Suprapubic skin (tissue), 4 donors: ENCODE data around the gene SH2D1B. TPM values are rescaled to one million over a fixed set of nuclear protein-coding genes. Genes with fewer than 3 reads are reported as not detected.
A peak's percentile ranks its signal among the peaks of the same experiment; 100 is the strongest.

Source experiments
- DNase-seq, 2 donors: peaks; one replicate each; pipeline ENCODE4 v3.0.0-alpha.2; 2019; ENCODE audit warnings: low spot score in 2 of 2
- H3K27ac ChIP-seq: fragments of 200-600 bp; sonication (generic); one replicate; pipeline ENCODE4 v1.5.1; 2019
- H3K27me3 ChIP-seq: fragments of 200-600 bp; sonication (generic); one replicate; pipeline ENCODE4 v1.5.1; 2019
- H3K36me3 ChIP-seq: fragments of 200-600 bp; sonication (generic); one replicate; pipeline ENCODE4 v1.5.1; 2019
- H3K4me1 ChIP-seq: fragments of 200-600 bp; sonication (generic); one replicate; pipeline ENCODE4 v1.5.1; 2019
- H3K4me3 ChIP-seq: fragments of 200-600 bp; sonication (generic); one replicate; pipeline ENCODE4 v1.5.1; 2019; ENCODE audit warnings: mild to moderate bottlenecking
- H3K9me3 ChIP-seq: fragments of 200-600 bp; sonication (generic); one replicate; pipeline ENCODE4 v1.5.1; 2019
- EP300 ChIP-seq: sonication (generic); formaldehyde crosslinking; IDR thresholded peaks from one replicate; pipeline ENCODE4 v1.6.1; 2017; ENCODE audit warnings: antibody characterized with exemption
- POLR2A ChIP-seq, 2 donors: fragments of 450-650 bp; IDR thresholded peaks; one replicate each; pipeline ENCODE4 v1.6.1; 2017; ENCODE audit warnings: antibody characterized with exemption in 2 of 2, mild to moderate bottlenecking in 2 of 2, moderate library complexity in 2 of 2
- POLR2AphosphoS5 ChIP-seq, 3 donors: sonication (generic); formaldehyde crosslinking; IDR thresholded peaks; one replicate each; pipeline ENCODE4 v1.6.1; 2017; ENCODE audit warnings: antibody characterized with exemption in 3 of 3
- WGBS: methylation state at CpG from one replicate; pipeline ENCODE4 v1.1.5; 2018; 5-methylcytosine and 5-hydroxymethylcytosine counted together
- total RNA-seq, 4 donors: library from RNA; depleted of rRNA; stranded (reverse); fragments of >200 nt; gene quantifications; one replicate each; pipeline ENCODE4 v1.1.0, GENCODE V29; 2016
- TF ChIP-seq, protein P1 (sequence below), 2 donors: fragments of 200-600 bp in 1 of 2; fragments of 450-650 bp in 1 of 2; sonication (generic) in 1 of 2; IDR thresholded peaks; one replicate each; pipeline ENCODE4 v1.5.1; 2016 to 2019; ENCODE audit warnings: antibody characterized with exemption in 2 of 2, mild to moderate bottlenecking in 1 of 2, moderate library complexity in 1 of 2

The SH2D1B gene
- total RNA-seq, 4 donors from 2014 or later: not detected

DNA sequence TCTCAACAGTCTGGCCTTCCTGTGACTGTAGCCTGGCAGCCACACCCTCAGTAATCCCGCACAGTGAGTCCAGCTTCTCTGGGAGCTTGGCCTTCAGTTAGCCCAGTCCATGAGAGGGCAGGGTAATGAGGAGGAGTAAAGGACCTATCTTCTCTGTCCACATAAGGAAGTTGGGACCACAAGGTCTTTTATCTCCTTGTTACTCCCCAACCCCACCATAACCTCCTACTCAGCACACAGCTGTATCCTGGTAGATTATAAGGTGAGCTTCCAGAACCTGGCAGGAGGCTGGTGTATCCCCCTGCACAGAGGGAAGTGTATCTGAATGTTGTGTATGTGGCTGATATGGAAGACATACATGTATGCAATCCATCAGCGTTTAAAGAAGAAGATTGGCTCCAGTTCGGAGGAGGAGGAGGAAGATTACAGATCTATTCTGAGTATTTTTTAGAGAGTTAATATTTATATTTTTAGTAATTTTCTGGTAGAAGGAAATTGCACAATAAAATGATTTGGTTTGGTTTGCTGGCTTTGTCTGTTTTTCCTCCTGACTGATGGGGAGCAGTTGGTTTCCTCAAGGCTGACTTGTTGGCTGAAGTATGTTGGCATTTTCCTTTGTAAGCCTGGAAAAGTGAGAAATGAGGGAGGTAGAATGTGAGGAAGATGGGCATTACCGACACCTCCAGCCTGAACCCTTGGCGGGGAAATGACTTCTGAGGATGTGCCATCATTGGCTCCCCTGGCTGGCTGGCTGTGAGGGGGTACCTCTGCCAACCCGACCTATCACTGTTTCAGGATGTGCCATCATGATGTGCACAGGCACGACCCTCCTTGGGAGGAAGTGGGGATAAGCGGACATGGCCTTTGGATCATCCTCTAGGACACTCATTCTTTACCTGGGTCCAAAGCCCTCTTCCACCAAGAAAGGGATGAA is 25.4 kb downstream of the SH2D1B start:
- no peaks in the 10 kb centered on the region for H3K9me3 ChIP-seq
- no peaks in the 10 kb centered on the region for H3K36me3 ChIP-seq
- 89% methylated on average over 8 of the region's 8 CpGs for WGBS
- H3K27ac ChIP-seq: no peak overlapping the region
- TF ChIP-seq EP300: no peak
- TF ChIP-seq POLR2A (IDR thresholded peaks at IDR 0.05): no peak
- no peak for TF ChIP-seq POLR2AphosphoS5 (IDR thresholded peaks at IDR 0.05)
- TF ChIP-seq, protein P1, sequence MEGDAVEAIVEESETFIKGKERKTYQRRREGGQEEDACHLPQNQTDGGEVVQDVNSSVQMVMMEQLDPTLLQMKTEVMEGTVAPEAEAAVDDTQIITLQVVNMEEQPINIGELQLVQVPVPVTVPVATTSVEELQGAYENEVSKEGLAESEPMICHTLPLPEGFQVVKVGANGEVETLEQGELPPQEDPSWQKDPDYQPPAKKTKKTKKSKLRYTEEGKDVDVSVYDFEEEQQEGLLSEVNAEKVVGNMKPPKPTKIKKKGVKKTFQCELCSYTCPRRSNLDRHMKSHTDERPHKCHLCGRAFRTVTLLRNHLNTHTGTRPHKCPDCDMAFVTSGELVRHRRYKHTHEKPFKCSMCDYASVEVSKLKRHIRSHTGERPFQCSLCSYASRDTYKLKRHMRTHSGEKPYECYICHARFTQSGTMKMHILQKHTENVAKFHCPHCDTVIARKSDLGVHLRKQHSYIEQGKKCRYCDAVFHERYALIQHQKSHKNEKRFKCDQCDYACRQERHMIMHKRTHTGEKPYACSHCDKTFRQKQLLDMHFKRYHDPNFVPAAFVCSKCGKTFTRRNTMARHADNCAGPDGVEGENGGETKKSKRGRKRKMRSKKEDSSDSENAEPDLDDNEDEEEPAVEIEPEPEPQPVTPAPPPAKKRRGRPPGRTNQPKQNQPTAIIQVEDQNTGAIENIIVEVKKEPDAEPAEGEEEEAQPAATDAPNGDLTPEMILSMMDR (IDR thresholded peaks at IDR 0.05): no peak
- no peak overlapping the region for H3K4me3 ChIP-seq
- no peaks in the 10 kb centered on the region for H3K27me3 ChIP-seq
- DNase-seq: no peak
- H3K4me1 ChIP-seq: peaks cover 22% of the 10 kb centered on the region

DNA sequence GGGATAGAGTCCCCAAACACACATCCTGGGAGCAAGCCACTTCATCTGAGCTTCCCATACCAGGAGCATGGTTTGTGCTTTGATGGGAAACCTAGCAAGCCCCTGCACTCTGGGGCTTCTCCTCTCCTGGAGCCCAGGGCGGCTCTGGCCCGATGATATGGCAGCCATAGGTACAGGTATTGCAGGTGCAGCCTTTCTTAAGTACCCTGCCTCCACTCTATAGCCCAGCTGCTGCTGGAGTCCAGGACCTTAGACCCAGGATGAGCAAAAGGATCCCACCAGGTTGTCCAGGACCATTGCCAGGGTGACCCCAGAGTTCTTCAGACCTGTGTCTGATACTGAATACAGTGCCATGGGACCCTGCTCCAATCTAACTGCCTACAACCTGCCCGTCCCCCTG is 26.2 kb downstream of the SH2D1B start:
- H3K36me3 ChIP-seq: no peaks in the 10 kb centered on the region
- H3K27ac ChIP-seq: no peak overlapping the region
- no peaks in the 10 kb centered on the region for H3K9me3 ChIP-seq
- DNase-seq: peak in 1 of 2 donors; percentile 28
- H3K27me3 ChIP-seq: no peaks in the 10 kb centered on the region
- TF ChIP-seq, protein P1 (IDR thresholded peaks at IDR 0.05): no peak
- TF ChIP-seq EP300: no peak
- no peak for TF ChIP-seq POLR2A (IDR thresholded peaks at IDR 0.05)
- TF ChIP-seq POLR2AphosphoS5 (IDR thresholded peaks at IDR 0.05): no peak
- no peak overlapping the region for H3K4me3 ChIP-seq
- WGBS: 91% methylated on average over 3 of the region's 3 CpGs
- peaks cover 25% of the 10 kb centered on the region for H3K4me1 ChIP-seq

DNA sequence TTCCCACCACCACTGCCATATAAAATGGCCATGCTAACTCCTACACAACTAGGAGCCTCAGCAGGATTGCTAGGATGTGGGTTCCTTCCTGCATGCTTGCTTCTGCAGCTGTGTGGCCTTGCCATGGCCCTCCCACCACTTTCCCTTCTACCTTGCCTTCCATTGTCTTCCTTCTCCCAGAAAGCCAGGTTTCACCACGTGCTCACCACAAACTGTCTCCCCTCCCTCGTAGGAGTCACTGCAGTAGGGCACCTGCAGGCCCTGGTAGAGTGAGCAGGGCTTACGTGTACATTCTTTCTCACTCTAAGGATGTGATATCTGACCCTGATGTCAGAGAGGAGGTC is 26.7 kb downstream of the SH2D1B start:
- Histone ChIP-seq H3K27ac (no peak overlapping the region), H3K4me3 (no peak overlapping the region), H3K9me3 (no peaks in the 10 kb centered on the region), H3K4me1 (peaks cover 25% of the 10 kb centered on the region), H3K27me3 (no peaks in the 10 kb centered on the region), H3K36me3 (no peaks in the 10 kb centered on the region)
- TF ChIP-seq EP300 (no peak), POLR2A (IDR thresholded peaks at IDR 0.05) (no peak), POLR2AphosphoS5 (IDR thresholded peaks at IDR 0.05) (no peak)
- TF ChIP-seq, protein P1 (IDR thresholded peaks at IDR 0.05): no peak
- 95% methylated on average over 3 of the region's 3 CpGs for whole genome bisulfite sequencing
- DNase-seq: peak in 1 of 2 donors; percentile 31

DNA sequence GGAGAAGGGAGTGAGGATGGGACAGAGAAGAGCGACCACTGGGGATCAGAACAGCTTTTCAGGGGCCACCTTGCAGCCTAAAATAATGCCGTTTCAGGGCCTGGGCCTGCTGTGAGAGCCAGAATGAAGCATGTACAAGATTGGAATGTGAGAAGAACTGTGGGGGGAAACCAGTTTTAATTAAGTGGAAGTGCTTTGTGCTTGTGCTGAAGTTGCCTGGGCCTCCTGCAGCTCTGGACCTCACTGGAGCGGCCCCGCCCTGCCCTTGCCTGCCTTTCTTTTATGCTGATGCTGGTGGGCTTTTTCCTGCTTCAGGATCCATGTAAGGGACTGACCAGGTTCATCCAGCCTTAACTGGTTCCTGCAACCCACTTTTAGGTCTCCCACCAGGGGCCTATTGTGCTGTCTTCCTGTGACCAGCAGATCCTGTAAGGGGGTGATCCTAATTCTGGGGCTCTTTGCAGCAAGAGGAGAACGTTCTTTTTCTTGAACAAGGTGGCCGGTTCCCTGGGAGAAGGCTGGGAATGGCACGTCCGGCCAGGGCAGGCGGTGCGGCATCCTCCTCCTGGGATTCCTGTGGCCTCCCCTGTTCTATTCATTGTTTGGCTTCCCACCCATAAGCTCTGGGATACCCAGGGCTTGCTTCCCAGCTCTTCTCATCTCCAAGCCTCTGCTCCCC is 27.2 kb downstream of the SH2D1B start:
- peak in 1 of 2 donors; percentile 31 for DNase-seq

More for the DNA sequence above, 27.2 kb downstream of the SH2D1B start:
- Histone ChIP-seq H3K27ac (no peak overlapping the region), H3K4me1 (peaks cover 21% of the 10 kb centered on the region), H3K9me3 (no peaks in the 10 kb centered on the region), H3K4me3 (no peak overlapping the region), H3K27me3 (no peaks in the 10 kb centered on the region), H3K36me3 (no peaks in the 10 kb centered on the region)
- WGBS: 88% methylated on average over 10 of the region's 10 CpGs
- TF ChIP-seq, protein P1 (IDR thresholded peaks at IDR 0.05): no peak
- TF ChIP-seq POLR2AphosphoS5 (IDR thresholded peaks at IDR 0.05): no peak
- no peak for TF ChIP-seq POLR2A (IDR thresholded peaks at IDR 0.05)
- no peak for TF ChIP-seq EP300
